ENCODE data around the gene GLYR1.
A peak's percentile ranks its signal among the peaks of the same experiment; 100 is the strongest.

Gene GLYR1

DNA sequence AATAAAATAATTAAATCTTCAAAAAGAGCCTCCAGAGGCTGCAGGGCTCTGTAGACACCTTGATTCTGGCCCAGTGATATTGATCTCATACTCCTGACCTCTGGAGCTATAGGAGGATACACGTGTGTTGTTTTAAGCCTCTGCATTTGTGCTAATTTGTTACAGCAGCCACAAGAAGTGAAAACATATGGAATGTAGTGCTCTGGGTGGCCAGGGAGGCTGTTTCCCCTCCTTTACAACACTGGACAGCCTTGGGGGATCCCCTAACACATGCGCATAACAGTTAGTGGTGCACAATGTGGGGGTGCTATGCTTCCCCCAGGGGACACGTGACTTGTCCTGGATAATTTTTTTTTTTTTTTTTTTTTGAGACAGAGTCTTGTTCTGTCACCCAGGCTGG lies 75.4 kb downstream of the GLYR1 start:
- no peak for TF ChIP-seq POLR2A (IDR thresholded peaks at IDR 0.05; ENCODE audit: low read length)
- TF ChIP-seq GATA1 (IDR thresholded peaks at IDR 0.05; ENCODE audit: low read depth, low read length), result no peak
- no peak for DNase-seq

DNA sequence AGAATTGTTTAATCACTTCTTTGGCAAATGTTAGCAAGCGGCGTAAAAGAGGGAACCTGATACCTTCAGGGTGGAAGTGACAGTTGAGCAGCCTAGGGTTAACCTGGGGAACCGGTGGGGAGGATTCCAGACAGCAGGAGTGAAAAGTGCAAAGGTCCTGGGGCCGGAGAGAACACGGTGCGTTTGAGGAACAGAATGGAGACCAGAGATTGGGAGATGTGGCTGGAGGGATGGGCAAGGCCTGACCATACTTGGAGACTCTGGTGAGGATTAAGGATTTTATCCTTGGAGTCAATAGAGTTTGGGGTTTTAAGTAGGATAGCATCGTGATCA lies 77.8 kb downstream of the GLYR1 start:
- no peak for DNase-seq

DNA sequence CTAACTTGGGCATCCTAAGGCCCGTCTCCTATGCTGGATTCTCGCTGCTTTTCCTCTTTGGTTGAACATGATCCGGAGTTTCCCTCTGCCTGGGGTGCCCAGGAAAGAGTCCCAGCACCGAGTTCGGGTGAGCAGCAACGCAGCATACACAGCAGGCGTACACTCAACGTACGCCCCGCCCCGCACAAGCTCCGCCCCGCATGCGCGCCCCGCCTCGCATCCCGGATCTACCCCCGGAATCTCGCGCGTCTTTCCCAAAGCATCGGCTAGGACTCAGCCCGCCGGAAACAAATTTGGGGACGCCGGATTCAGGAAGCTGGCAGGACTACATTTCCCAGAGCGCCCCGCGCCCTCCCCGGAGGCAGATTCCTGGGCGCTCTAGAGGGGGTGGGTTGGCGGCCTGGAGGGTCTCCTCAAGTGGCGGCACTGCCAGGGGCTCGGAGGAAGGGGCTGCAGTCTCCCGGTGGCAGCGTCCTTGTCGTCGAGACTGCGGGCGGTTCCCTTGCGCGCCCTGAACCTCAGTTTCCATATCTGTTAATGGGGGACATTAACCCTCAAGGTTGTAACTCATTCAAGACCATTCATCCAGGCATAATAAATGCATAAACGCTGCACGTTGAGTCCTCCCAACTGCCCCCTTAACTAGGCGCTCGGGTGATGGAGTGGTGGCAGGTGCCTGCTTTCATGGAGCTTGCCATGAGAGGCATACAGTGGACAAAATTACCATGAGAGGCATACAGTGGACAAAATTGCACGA lies 78.4 kb downstream of the GLYR1 start:
- peak; percentile 55 for TF ChIP-seq POLR2A (IDR thresholded peaks at IDR 0.05; ENCODE audit: low read length)
- no peak for TF ChIP-seq GATA1 (IDR thresholded peaks at IDR 0.05; ENCODE audit: low read depth, low read length)
- DNase-seq, result peak; percentile 92

More for the DNA sequence above, 77.8 kb downstream of the GLYR1 start:
- TF ChIP-seq POLR2A (IDR thresholded peaks at IDR 0.05; ENCODE audit: low read length) (no peak), GATA1 (IDR thresholded peaks at IDR 0.05; ENCODE audit: low read depth, low read length) (no peak)

DNA sequence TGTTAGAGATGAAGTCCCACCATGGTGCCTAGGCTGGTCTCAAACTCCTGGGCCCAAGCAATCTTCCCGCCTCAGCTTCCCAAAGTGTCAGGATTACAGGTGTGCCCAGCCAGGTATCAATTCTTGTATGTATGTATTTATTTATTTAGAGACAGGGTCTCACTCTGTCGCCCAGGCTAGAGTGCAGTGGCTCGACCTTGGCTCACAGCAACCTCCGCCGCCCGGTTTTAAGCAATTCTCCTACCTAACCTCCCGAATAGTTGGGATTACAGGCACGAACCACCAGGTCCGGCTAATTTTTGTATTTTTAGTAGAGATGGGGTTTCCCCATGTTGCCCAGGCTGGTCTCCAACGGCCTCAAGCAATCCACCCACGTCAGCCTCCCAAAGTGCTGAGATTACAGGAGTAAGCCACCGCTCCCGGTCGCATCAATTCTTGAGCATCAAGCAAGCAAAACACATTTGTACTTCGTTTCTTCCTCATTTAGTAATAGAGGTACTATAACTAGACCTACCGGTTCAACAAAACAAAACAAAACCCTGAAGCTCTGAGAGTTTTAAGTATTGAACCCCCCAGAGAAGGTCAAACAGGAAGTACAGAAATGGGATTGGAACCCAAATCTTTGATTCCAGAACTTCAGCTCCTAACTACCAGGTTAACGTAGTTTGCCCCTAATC lies 79.1 kb downstream of the GLYR1 start:
- TF ChIP-seq GATA1 (IDR thresholded peaks at IDR 0.05; ENCODE audit: low read depth, low read length) (no peak), POLR2A (IDR thresholded peaks at IDR 0.05; ENCODE audit: low read length) (no peak)
- peak; percentile 50 to 61 for DNase-seq

DNA sequence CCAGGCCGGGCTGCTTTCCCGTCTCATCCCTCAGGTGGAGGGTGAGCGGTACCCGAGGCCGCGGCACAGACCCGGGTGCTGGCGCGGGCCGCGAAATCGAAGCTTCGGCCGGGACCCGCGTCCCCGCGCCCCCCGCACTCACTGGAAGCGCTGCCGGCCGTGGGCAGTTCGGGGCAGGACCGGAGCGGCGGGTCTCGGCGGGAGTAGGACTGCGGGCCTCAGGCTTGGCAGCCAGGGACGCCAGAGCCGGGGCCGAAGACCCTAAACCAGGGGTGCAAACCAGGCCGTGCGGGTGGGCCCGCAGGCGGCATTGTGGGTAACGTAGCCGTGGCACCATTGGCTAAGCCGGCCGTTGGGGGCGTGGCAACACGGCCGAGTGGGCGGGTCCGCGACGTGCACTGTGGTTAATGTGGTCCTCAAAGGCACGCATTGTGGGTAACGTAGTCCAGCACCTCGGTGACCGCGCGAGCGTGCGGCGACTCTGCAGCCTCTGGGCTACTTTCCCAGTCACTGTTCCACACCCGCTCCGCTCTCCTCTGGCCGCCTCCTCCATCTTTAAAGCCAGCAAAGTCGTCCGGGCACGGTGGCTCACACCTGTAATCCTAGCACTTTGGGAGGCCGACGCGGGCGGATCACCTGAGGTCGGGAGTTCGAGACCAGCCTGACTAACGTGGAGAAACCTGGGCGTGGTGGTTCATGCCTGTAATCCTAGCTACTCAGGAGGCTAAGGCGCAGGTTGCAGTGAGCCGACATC lies 80.0 kb downstream of the GLYR1 start, which contains the start of gene ZNF500:
Gene ZNF500 (minus strand): TSS at position 288 of the 754 bp plus-strand sequence. CDS start 1,184 bp downstream, outside the sequence.
- TF ChIP-seq POLR2A (IDR thresholded peaks at IDR 0.05; ENCODE audit: low read length) (peak; percentile 66), GATA1 (IDR thresholded peaks at IDR 0.05; ENCODE audit: low read depth, low read length) (no peak)

DNA sequence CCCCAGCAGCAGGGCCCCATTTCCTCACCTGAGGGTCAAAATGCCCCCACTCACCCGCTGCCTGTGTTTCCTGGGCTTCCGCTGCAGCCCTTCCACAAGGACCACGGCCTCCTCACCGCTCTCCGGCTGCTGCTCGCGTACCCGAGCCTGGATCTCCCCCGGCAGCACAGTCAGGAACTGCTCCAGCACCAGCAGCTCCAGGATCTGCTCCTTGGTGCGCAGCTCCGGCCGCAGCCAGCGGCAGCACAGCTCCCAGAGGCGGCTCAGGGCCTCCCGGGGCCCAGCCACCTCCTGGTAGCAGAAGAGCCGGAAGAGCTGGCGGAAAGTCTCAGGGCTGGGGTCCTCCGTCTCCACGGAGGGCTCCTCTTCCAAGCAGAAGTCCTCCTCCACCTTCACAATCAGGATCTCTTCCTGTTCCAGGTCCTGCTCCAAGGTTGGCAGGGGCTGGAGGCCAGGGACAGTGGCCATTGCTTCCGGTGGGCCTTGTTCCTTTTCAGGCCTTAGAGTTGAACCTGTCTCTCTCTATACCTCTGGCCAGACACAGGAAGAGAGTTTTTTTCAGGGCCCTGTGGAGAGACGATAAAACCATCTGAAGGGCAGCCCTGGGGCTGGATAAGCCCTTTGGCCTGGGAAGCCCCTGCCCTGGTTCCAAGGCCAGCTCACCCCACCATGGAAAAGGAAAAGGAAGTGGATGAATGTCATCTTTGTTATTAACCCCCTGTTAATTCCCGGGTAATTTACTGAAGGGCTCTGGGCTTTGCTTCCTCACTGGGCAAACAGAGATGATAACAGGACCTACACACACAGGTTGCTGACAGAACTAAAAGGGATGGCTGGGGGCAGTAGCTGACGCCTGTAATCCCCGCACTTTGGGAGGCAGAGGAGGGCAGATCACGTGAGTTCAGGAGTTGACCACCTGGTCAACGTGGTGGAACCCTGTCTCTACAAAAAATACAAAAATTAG lies 81.3 kb downstream of the GLYR1 start:
- TF ChIP-seq POLR2A (IDR thresholded peaks at IDR 0.05; ENCODE audit: low read length), result no peak
- no peak for TF ChIP-seq GATA1 (IDR thresholded peaks at IDR 0.05; ENCODE audit: low read depth, low read length)
- no peak for DNase-seq

More for the DNA sequence above, 80.0 kb downstream of the GLYR1 start, which contains the start of gene ZNF500:
- peak; percentile 96 to 98 for DNase-seq

DNA sequence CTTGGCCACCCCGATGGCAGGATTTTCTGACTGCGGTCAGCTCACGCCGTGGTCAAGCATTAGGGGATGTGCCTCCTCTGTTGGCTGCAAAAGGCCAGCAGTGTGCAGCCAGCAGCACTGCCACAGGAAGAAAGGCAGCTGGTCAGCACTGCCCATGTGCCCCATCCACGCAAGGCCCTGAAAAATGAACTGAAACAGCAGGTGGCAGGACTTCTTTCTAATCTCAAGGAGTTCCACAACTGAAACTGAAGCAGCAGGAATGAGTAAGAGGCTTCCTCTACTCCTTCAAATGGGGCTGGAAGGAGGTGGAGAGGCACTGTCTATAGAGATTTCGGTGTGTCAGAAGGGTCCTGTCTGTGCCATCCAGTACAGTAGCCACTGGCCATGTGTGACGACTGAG lies 83.3 kb downstream of the GLYR1 start:
- TF ChIP-seq POLR2A (IDR thresholded peaks at IDR 0.05; ENCODE audit: low read length), result no peak
- TF ChIP-seq GATA1 (IDR thresholded peaks at IDR 0.05; ENCODE audit: low read depth, low read length), result no peak
- DNase-seq, result no peak

DNA sequence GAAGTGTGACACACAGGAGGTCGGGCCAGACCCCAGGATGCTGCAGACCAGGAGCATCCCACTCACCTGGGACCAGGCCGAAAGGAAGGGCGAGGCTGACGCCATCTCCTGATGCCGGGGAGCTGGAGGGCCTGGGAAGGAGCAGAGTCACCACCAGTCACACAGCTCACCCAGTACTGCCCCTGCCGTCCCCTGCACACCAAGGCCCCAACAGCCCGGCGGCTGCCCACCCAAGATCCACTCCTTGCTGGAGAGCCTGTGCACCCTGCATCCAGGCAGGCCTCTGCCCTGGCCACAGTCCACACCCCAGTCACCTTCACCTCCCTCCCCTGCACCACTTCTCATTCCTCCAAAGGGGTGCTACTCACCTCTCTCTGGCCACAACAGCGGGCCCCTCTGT lies 84.9 kb downstream of the GLYR1 start:
- TF ChIP-seq GATA1 (IDR thresholded peaks at IDR 0.05; ENCODE audit: low read depth, low read length) (no peak), POLR2A (IDR thresholded peaks at IDR 0.05; ENCODE audit: low read length) (no peak)
- no peak for DNase-seq

DNA sequence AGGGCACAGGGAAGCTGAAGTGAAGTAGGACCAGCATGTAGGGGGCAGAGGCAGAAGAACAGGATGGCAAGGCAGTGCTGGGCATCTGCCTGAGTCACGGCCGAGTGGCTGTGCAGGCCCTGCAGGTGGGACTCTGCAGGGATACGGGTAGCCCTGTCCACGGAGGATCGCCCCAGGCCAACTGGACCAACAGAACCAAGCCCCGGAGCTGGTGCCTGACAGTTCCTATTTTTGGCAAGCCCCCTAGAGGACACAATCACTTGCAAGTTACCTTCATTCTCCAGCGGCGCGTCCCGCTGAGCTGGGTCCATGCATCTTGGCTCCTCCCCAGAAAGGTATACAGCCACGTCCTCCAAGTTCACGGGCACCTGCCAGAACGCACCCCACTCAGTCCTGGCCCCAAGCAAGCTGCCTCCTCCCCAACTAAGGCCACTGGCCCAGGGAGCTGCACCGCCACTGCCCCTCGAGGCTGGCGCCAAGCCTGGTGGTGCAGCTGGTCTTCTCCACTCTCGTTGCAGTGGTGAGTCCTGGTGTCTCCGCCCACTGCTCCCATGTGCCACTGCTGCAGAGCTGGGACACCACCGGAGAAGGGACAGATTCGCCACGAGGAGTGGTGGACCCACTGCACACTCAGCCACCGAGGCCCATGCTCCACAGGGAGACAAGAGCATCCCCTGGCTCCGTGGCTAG lies 86.7 kb downstream of the GLYR1 start:
- no peak for TF ChIP-seq GATA1 (IDR thresholded peaks at IDR 0.05; ENCODE audit: low read depth, low read length)
- TF ChIP-seq POLR2A (IDR thresholded peaks at IDR 0.05; ENCODE audit: low read length), result no peak
- no peak for DNase-seq

DNA sequence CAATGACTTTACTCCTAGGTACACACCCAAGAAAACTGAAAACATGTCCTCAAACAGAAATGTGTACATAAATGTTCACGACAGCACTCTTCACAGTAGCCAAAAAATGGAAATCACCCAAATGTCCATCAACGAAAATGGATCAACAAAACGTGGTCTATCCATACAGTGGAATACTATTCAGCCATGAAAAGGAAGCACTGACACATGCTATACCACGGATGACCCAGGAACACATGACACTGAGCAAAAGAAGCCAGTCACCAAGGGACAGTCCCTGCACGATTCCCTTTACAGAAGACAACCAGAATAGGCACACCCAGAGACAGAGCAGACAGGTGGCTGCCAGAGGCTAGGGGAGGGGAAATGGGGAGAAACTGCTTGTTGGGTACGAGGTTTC lies 91.4 kb downstream of the GLYR1 start:
- DNase-seq, result no peak
- TF ChIP-seq POLR2A (IDR thresholded peaks at IDR 0.05; ENCODE audit: low read length) (no peak), GATA1 (IDR thresholded peaks at IDR 0.05; ENCODE audit: low read depth, low read length) (no peak)

DNA sequence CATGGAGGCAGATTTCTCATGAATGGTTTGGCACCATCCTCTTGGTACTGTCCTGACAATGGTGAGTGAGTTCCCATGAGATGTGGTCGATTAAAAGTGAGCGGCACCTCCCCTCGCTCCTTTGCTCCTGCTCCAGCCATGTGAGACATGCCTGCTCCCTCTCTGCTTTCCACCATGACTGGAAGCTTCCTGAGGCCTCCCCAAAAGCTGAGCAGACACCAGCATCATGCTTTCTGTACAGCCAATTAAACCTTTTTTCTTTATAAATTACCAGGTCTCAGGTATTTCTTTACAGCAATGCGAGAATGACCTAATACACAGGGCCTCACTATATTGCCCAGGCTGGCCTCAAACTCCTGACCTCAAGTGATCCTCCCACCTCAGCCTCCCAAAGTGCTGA lies 92.2 kb downstream of the GLYR1 start:
- TF ChIP-seq GATA1 (IDR thresholded peaks at IDR 0.05; ENCODE audit: low read depth, low read length) (no peak), POLR2A (IDR thresholded peaks at IDR 0.05; ENCODE audit: low read length) (no peak)
- no peak for DNase-seq

DNA sequence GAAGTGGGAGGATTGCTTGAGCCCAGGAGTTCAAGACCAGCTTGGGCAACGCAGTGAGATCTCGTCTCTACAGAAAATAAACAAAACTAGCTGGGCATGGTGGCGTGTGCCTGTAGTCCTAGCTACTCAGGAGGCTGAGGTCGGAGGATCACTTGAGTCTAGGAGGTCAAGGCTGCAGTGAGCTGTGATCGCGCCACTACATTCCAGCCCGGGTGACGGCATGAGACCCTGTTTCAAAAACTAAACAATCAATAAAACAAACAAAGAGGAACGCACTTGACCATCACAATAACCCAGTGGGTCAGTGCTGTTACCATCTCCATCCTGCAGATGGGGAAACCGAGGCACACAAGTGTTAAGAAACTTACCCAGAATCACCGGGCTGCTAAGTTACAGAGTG lies 93.9 kb downstream of the GLYR1 start:
- no peak for DNase-seq
- TF ChIP-seq GATA1 (IDR thresholded peaks at IDR 0.05; ENCODE audit: low read depth, low read length), result no peak
- no peak for TF ChIP-seq POLR2A (IDR thresholded peaks at IDR 0.05; ENCODE audit: low read length)

All from erythroblast (primary cell).